Natural killer cell treated with Interleukin-12 subunit alpha and Interleukin-12 subunit beta and Interleukin-15 and Interleukin-18, amount 100 ng/mL, for 72 hours (primary cell): Measurements from ENCODE around the gene HLA-DQA1. TPM values are rescaled to one million over a fixed set of nuclear protein-coding genes. Genes with fewer than 3 reads are reported as not detected.
"Not testable (repeated sequence)": the region's sequence is repeated elsewhere in the genome, so short reads cannot be mapped to it uniquely, and the experiment has no call there.

ENCODE experiments used
- ATAC-seq, 2 donors: fragments of 150-1000 bp; cut with Tn5 transposase in 1 of 2; sonication (Bioruptor Pico), chemical (Tn5 transposase) in 1 of 2; 2 replicates each; pipeline ENCODE4 v1.10.0; 2021
- DNase-seq: peaks from one replicate; pipeline ENCODE4 v3.0.0; 2022; ENCODE audit warnings: low spot score
- H3K27ac Mint-ChIP-seq, 2 donors: 1 replicate in 1 of 2; 2 replicates in 1 of 2; pipeline ENCODE4 v1.8.0; 2022; ENCODE audit warnings: mixed read lengths in 2 of 2, mild to moderate bottlenecking in 1 of 2, moderate library complexity in 1 of 2
- H3K27me3 Mint-ChIP-seq, 2 donors: 1 replicate in 1 of 2; 2 replicates in 1 of 2; pipeline ENCODE4 v1.8.0; 2022; ENCODE audit warnings: mixed read lengths in 2 of 2
- H3K36me3 Mint-ChIP-seq: one replicate; pipeline ENCODE4 v1.8.0; 2022; ENCODE audit warnings: mixed read lengths
- H3K4me1 Mint-ChIP-seq, 2 donors: 1 replicate in 1 of 2; 2 replicates in 1 of 2; pipeline ENCODE4 v1.8.0; 2022; ENCODE audit warnings: low read depth in 2 of 2, mixed read lengths in 2 of 2, mild to moderate bottlenecking in 1 of 2
- H3K4me3 Mint-ChIP-seq: one replicate; pipeline ENCODE4 v1.8.0; 2022; ENCODE audit warnings: mixed read lengths
- H3K9me3 Mint-ChIP-seq: 2 replicates; pipeline ENCODE4 v1.8.0; 2022; ENCODE audit warnings: mixed read lengths
- total RNA-seq, 2 donors: library from RNA; stranded (reverse); gene quantifications; one replicate each; pipeline ENCODE4 v1.2.3, GENCODE V29; 2022

Gene HLA-DQA1
- total RNA-seq = 10 to 100 TPM in 1 of 2 donors, 1 to 10 TPM in 1; 7.8 to 92.0 TPM

GRCh38 chr6:32637219-32637880 is at the start of gene HLA-DQA1:
Gene HLA-DQA1, plus strand, starts transcription at chr6:32637406. Its CDS starts 53 bp downstream, at chr6:32637459.
- Mint-ChIP-seq H3K9me3 (peaks cover 4% of the 10 kb centered on the region), H3K27ac (peak within 1 kb of the TSS in 1 of 2 donors; percentile 90), H3K4me1 (peaks cover 36 to 72% of the 10 kb centered on the region in 2 donors), H3K27me3 (peaks cover 0 to 12% of the 10 kb centered on the region in 2 donors), H3K4me3 (peak within 1 kb of the TSS; percentile 98), H3K36me3 (peaks cover 28% of the 10 kb centered on the region)
- DNase-seq (no peak), ATAC-seq (peak in 1 of 2 donors; percentile 88)

GRCh38 chr6:32588156-32588555 is 49.0 kb upstream of the HLA-DQA1 start:
- ATAC-seq (no peak), DNase-seq (no peak)
- peak overlapping the region in 1 of 2 donors; percentile 1 for H3K27ac Mint-ChIP-seq
- peaks cover 32 to 41% of the 10 kb centered on the region in 2 donors for H3K4me1 Mint-ChIP-seq
- peak overlapping the region; percentile 53 for H3K4me3 Mint-ChIP-seq
- H3K9me3 Mint-ChIP-seq = no peaks in the 10 kb centered on the region
- peaks cover 13% of the 10 kb centered on the region for H3K36me3 Mint-ChIP-seq
- H3K27me3 Mint-ChIP-seq = no peaks in the 10 kb centered on the region

- Mint-ChIP-seq H3K4me3 (peak within 1 kb of the TSS; percentile 53), H3K27ac (peak within 1 kb of the TSS; percentile 76 to 84), H3K27me3 (no peaks in the 10 kb centered on the region), H3K36me3 (peaks cover 13% of the 10 kb centered on the region), H3K9me3 (no peaks in the 10 kb centered on the region), H3K4me1 (peaks cover 29 to 32% of the 10 kb centered on the region in 2 donors)
- DNase-seq (no peak), ATAC-seq (peak; percentile 91 to 98)
Observed at GRCh38 chr6:32589596-32590449, 47.4 kb upstream of the HLA-DQA1 start, which contains the start of gene HLA-DRB1. Gene HLA-DRB1, minus strand, starts transcription at chr6:32589848. Its CDS starts 106 bp downstream, at chr6:32589742.

GRCh38 chr6:32590713-32591112 is 46.5 kb upstream of the HLA-DQA1 start:
- not testable (repeated sequence) for H3K9me3 Mint-ChIP-seq, DNase-seq, H3K4me3 Mint-ChIP-seq, ATAC-seq, H3K27ac Mint-ChIP-seq, H3K27me3 Mint-ChIP-seq
- Mint-ChIP-seq H3K4me1 (peaks cover 24 to 26% of the 10 kb centered on the region in 2 donors), H3K36me3 (peaks cover 13% of the 10 kb centered on the region)

- ATAC-seq (peak in 1 of 2 donors; percentile 71), DNase-seq (no peak)
- Mint-ChIP-seq H3K9me3 (no peaks in the 10 kb centered on the region), H3K27ac (no peak overlapping the region), H3K4me1 (peaks cover 6 to 7% of the 10 kb centered on the region in 2 donors), H3K36me3 (no peaks in the 10 kb centered on the region), H3K27me3 (peaks cover 0 to 2% of the 10 kb centered on the region in 2 donors), H3K4me3 (no peak overlapping the region)
Observed at GRCh38 chr6:32597024-32597423, 40.2 kb upstream of the HLA-DQA1 start.

GRCh38 chr6:32602383-32602782 is 34.8 kb upstream of the HLA-DQA1 start:
- Mint-ChIP-seq H3K27ac (peak overlapping the region; percentile 24 to 86), H3K27me3 (peaks cover 0 to 3% of the 10 kb centered on the region in 2 donors)
- no peak for DNase-seq

GRCh38 chr6:32603222-32603621 is 34.0 kb upstream of the HLA-DQA1 start:
- H3K9me3 Mint-ChIP-seq = no peaks in the 10 kb centered on the region
- H3K27ac Mint-ChIP-seq = peak overlapping the region in 1 of 2 donors; percentile 86
- ATAC-seq (no peak), DNase-seq (no peak)
- H3K4me3 Mint-ChIP-seq = peak overlapping the region; percentile 29
- peaks cover 24 to 40% of the 10 kb centered on the region in 2 donors for H3K4me1 Mint-ChIP-seq
- H3K36me3 Mint-ChIP-seq = no peaks in the 10 kb centered on the region
- peaks cover 0 to 6% of the 10 kb centered on the region in 2 donors for H3K27me3 Mint-ChIP-seq

More at GRCh38 chr6:32602383-32602782, 34.8 kb upstream of the HLA-DQA1 start:
- ATAC-seq = no peak
- peak overlapping the region; percentile 29 for H3K4me3 Mint-ChIP-seq
- H3K9me3 Mint-ChIP-seq = no peaks in the 10 kb centered on the region
- peaks cover 21 to 34% of the 10 kb centered on the region in 2 donors for H3K4me1 Mint-ChIP-seq
- H3K36me3 Mint-ChIP-seq = no peaks in the 10 kb centered on the region

GRCh38 chr6:32603888-32604287 is 33.3 kb upstream of the HLA-DQA1 start:
- DNase-seq = no peak
- H3K4me3 Mint-ChIP-seq = peak overlapping the region; percentile 80
- H3K36me3 Mint-ChIP-seq = no peaks in the 10 kb centered on the region
- H3K4me1 Mint-ChIP-seq = peaks cover 24 to 44% of the 10 kb centered on the region in 2 donors
- H3K27me3 Mint-ChIP-seq = peaks cover 0 to 4% of the 10 kb centered on the region in 2 donors
- peak in 1 of 2 donors; percentile 67 for ATAC-seq
- H3K27ac Mint-ChIP-seq = peak overlapping the region; percentile 63 to 86
- H3K9me3 Mint-ChIP-seq = no peaks in the 10 kb centered on the region

GRCh38 chr6:32604434-32604877 is 32.8 kb upstream of the HLA-DQA1 start:
- Mint-ChIP-seq H3K4me1 (peaks cover 24 to 44% of the 10 kb centered on the region in 2 donors), H3K9me3 (no peaks in the 10 kb centered on the region), H3K27me3 (peaks cover 0 to 4% of the 10 kb centered on the region in 2 donors), H3K4me3 (peak overlapping the region; percentile 80), H3K27ac (peak overlapping the region; percentile 63 to 86), H3K36me3 (no peaks in the 10 kb centered on the region)
- peak; percentile 61 to 78 for ATAC-seq
- no peak for DNase-seq

GRCh38 chr6:32607263-32607987 is 29.8 kb upstream of the HLA-DQA1 start:
- H3K27me3 Mint-ChIP-seq = peaks cover 0 to 4% of the 10 kb centered on the region in 2 donors
- DNase-seq = no peak
- H3K36me3 Mint-ChIP-seq = peaks cover 4% of the 10 kb centered on the region
- H3K4me1 Mint-ChIP-seq = peaks cover 22 to 43% of the 10 kb centered on the region in 2 donors
- no peak overlapping the region for H3K27ac Mint-ChIP-seq
- ATAC-seq = no peak
- H3K4me3 Mint-ChIP-seq = no peak overlapping the region
- H3K9me3 Mint-ChIP-seq = no peaks in the 10 kb centered on the region

GRCh38 chr6:32607988-32608298 is 29.3 kb upstream of the HLA-DQA1 start:
- ATAC-seq = no peak
- H3K9me3 Mint-ChIP-seq = no peaks in the 10 kb centered on the region
- peaks cover 0 to 4% of the 10 kb centered on the region in 2 donors for H3K27me3 Mint-ChIP-seq
- DNase-seq = no peak
- no peak overlapping the region for H3K4me3 Mint-ChIP-seq
- no peak overlapping the region for H3K27ac Mint-ChIP-seq
- H3K4me1 Mint-ChIP-seq = peaks cover 18 to 38% of the 10 kb centered on the region in 2 donors
- peaks cover 4% of the 10 kb centered on the region for H3K36me3 Mint-ChIP-seq

GRCh38 chr6:32608362-32608761 is 28.8 kb upstream of the HLA-DQA1 start:
- Mint-ChIP-seq H3K27me3 (peaks cover 0 to 4% of the 10 kb centered on the region in 2 donors), H3K4me3 (no peak overlapping the region), H3K9me3 (no peaks in the 10 kb centered on the region), H3K36me3 (peaks cover 4% of the 10 kb centered on the region), H3K4me1 (peaks cover 18 to 34% of the 10 kb centered on the region in 2 donors), H3K27ac (no peak overlapping the region)
- ATAC-seq = no peak
- no peak for DNase-seq

- H3K27ac Mint-ChIP-seq = no peak overlapping the region
- no peak for ATAC-seq
Observed at GRCh38 chr6:32609391-32609730, 27.8 kb upstream of the HLA-DQA1 start.

More at GRCh38 chr6:32609391-32609730, 27.8 kb upstream of the HLA-DQA1 start:
- peaks cover 4% of the 10 kb centered on the region for H3K36me3 Mint-ChIP-seq
- H3K9me3 Mint-ChIP-seq = no peaks in the 10 kb centered on the region
- no peak overlapping the region for H3K4me3 Mint-ChIP-seq
- H3K4me1 Mint-ChIP-seq = peaks cover 12 to 27% of the 10 kb centered on the region in 2 donors
- peaks cover 0 to 4% of the 10 kb centered on the region in 2 donors for H3K27me3 Mint-ChIP-seq
- DNase-seq = no peak
